Left ventricle myocardium inferior (tissue), 1 donor: ENCODE results near the gene PPP1R3G. TPM values are rescaled to one million over a fixed set of nuclear protein-coding genes. Genes with fewer than 3 reads are reported as not detected.

ENCODE experiments used
- DNase-seq: peaks from one replicate; pipeline ENCODE4 v3.0.0-alpha.2; 2020
- H3K27ac ChIP-seq: fragments of 200-600 bp; replicated peaks from 2 replicates; pipeline ENCODE4 v1.8.0; 2021
- H3K27me3 ChIP-seq: fragments of 200-600 bp; 2 replicates; pipeline ENCODE4 v1.8.0; 2021; ENCODE audit warnings: low read depth
- H3K36me3 ChIP-seq: fragments of 200-600 bp; 2 replicates; pipeline ENCODE4 v1.8.0; 2021
- H3K4me1 ChIP-seq: fragments of 200-600 bp; 2 replicates; pipeline ENCODE4 v1.8.0; 2021
- H3K4me3 ChIP-seq: fragments of 200-600 bp; 2 replicates; pipeline ENCODE4 v1.8.0; 2021; ENCODE audit warnings: mild to moderate bottlenecking, moderate library complexity
- H3K9me3 ChIP-seq: fragments of 200-600 bp; replicated peaks from 2 replicates; pipeline ENCODE4 v1.8.0; 2021
- CTCF ChIP-seq: fragments of 200-600 bp; IDR thresholded peaks from 2 replicates; pipeline ENCODE4 v1.8.0; 2021; ENCODE audit warnings: antibody characterized with exemption, mild to moderate bottlenecking, borderline replicate concordance
- intact Hi-C: fragments of 100-400 bp; cut with micrococcal nuclease; formaldehyde crosslinking; loops from one replicate; pipeline ENCODE4 v1.11.0; 2022
- long read RNA-seq: library from polyadenylated mRNA; unstranded; transcript quantifications from one replicate; pipeline ENCODE4 v2.0.0, GENCODE V29; 2021
- total RNA-seq: library from RNA; stranded (reverse); fragmentation: NEBNext Ultra II Directional; extraction: Animal tissue kit (Norgen Biotek cat#: 25700); gene quantifications from one replicate; pipeline ENCODE4 v1.2.1, GENCODE V29; 2021
- donor health status: DM: no; HTN: yes; CAD: no; lungs with severe emphysema.

Gene PPP1R3G
- 11.1 TPM for total RNA-seq
- long read RNA-seq, full-length matches to known transcripts, result 138 of 139 reads
- long read RNA-seq, partial matches to known transcripts, result 0 of 139 reads
- long read RNA-seq, other reads (novel, unspliced or antisense), result 1 of 139 reads

- Histone ChIP-seq H3K36me3 (no peaks in the 10 kb centered on the region), H3K27me3 (no peaks in the 10 kb centered on the region), H3K4me3 (peak within 1 kb of the TSS; percentile 75), H3K27ac (peak within 1 kb of the TSS; percentile 96), H3K4me1 (peaks cover 47% of the 10 kb centered on the region), H3K9me3 (no peaks in the 10 kb centered on the region)
- peak; percentile 69 for DNase-seq
- intact Hi-C loops, result no loop called here
- no peak for TF ChIP-seq CTCF
These were observed at the start of gene PPP1R3G for GRCh38 chr6:5084781-5085647. Gene PPP1R3G, plus strand, starts transcription at chr6:5085341. Its CDS starts 145 bp downstream, at chr6:5085486.

DNA sequence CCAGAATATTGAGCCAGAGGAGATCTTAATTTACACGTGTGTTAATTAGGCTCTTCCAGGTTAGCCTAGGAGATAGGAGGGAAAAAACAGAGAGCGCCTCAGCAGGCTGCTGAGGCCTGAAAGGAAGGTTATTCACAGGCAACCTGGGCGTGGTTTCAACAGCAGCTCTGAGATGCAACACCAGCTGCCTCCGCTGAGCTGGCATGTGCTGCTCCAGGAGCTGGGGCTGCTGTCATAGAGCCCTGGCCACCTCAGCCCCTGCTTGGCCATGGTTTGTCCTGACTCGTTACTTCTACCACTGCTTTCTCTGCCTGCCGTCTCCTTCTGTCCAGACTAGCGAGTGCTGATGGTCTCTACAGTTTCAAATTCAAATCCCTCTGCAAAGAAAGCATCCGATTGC, 48.9 kb upstream of the PPP1R3G start:
- no peak overlapping the region for H3K4me3 ChIP-seq
- DNase-seq, result no peak
- no peaks in the 10 kb centered on the region for H3K9me3 ChIP-seq
- H3K36me3 ChIP-seq, result no peaks in the 10 kb centered on the region
- no peaks in the 10 kb centered on the region for H3K27me3 ChIP-seq
- no peak for TF ChIP-seq CTCF
- H3K27ac ChIP-seq, result no peak overlapping the region
- no peaks in the 10 kb centered on the region for H3K4me1 ChIP-seq
- intact Hi-C loops, result no loop called here

- TF ChIP-seq CTCF, result no peak
- H3K4me1 ChIP-seq, result no peaks in the 10 kb centered on the region
- no peaks in the 10 kb centered on the region for H3K27me3 ChIP-seq
- no peak for DNase-seq
- H3K9me3 ChIP-seq, result no peaks in the 10 kb centered on the region
- H3K4me3 ChIP-seq, result no peak overlapping the region
- H3K27ac ChIP-seq, result no peak overlapping the region
- no peaks in the 10 kb centered on the region for H3K36me3 ChIP-seq
- intact Hi-C loops, result no loop called here
These were observed 43.2 kb upstream of the PPP1R3G start for GRCh38 chr6:5041955-5042354.

DNA sequence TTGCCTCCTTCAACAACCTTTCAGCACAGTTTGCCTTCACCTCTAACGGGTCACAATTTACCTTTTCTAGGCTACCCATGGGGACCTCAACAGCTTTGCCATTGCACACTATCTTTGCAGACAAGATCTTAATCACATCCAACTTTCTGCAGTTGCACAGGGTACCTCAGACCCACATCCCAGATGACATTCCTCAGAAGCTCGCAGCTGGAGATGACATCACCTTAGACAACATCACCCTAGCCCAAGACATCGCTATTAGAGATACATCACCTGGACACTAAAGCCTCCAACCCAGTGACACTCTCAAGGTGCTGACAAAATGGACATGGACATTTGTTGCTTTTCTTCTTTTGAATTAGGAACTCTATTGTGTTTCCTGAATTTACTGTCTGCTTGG, 42.7 kb upstream of the PPP1R3G start:
- Histone ChIP-seq H3K27me3 (no peaks in the 10 kb centered on the region), H3K27ac (no peak overlapping the region), H3K4me3 (no peak overlapping the region), H3K4me1 (no peaks in the 10 kb centered on the region), H3K36me3 (no peaks in the 10 kb centered on the region), H3K9me3 (no peaks in the 10 kb centered on the region)
- intact Hi-C loops, result no loop called here
- no peak for DNase-seq
- no peak for TF ChIP-seq CTCF

- Histone ChIP-seq H3K27ac (no peak overlapping the region), H3K9me3 (no peaks in the 10 kb centered on the region), H3K4me3 (no peak overlapping the region), H3K4me1 (no peaks in the 10 kb centered on the region), H3K36me3 (no peaks in the 10 kb centered on the region), H3K27me3 (no peaks in the 10 kb centered on the region)
- TF ChIP-seq CTCF, result no peak
- intact Hi-C loops, result no loop called here
- DNase-seq, result no peak
These were observed 40.3 kb upstream of the PPP1R3G start for GRCh38 chr6:5044866-5045265.
